ENCODE results near the gene MYB. TPM values are rescaled to one million over a fixed set of nuclear protein-coding genes. Genes with fewer than 3 reads are reported as not detected.

The MYB gene
- total RNA-seq, 1 experiment from 2014 or later, result 3.7 TPM

- Histone ChIP-seq H3K9ac (ENCODE audit: low read length) (no peak overlapping the region), H3K4me1 (ENCODE audit: control insufficient read depth in 1 of 2, insufficient read depth in 2 of 2, low read length in 2 of 2) (peaks cover 0 to 1% of the 10 kb centered on the region in 2 experiments; a peak in 1 of 4 replicates), H3K27me3 (ENCODE audit: insufficient read depth, low read length) (no peaks in the 10 kb centered on the region), H3K79me2 (ENCODE audit: insufficient read depth, low read length) (no peaks in the 10 kb centered on the region), H3K9me2 (ENCODE audit: insufficient read depth) (no peaks in the 10 kb centered on the region), H3K4me2 (ENCODE audit: low read length) (no peak overlapping the region), H3K9me3 (ENCODE audit: control insufficient read depth in 1 of 2, insufficient read depth in 1 of 2, low read depth in 1 of 2, low read length in 2 of 2) (no peaks in the 10 kb centered on the region), H3K4me3 (replicated peaks in 1 of 2; ENCODE audit: low read depth in 1 of 2, low read length in 2 of 2) (no peak overlapping the region), H3K27ac (ENCODE audit: low read depth, low read length) (no peak overlapping the region), H4K20me1 (ENCODE audit: insufficient read depth) (no peaks in the 10 kb centered on the region), H2AFZ (ENCODE audit: low read depth, low read length, poor library complexity, severe bottlenecking) (no peak overlapping the region), H3K36me3 (ENCODE audit: control insufficient read depth in 1 of 2, insufficient read depth in 2 of 2, low read length in 2 of 2) (no peaks in the 10 kb centered on the region)
- DNase-seq (ENCODE audit: low read depth, low spot score) (no peak), ATAC-seq (no peak)
- intact Hi-C loops (cut with micrococcal nuclease), result no loop called here
- RAD21 ChIA-PET (ENCODE audit: low non-redundant PET in 1 of 2, low total read pairs in 2 of 2, uncharacterized antibody in 2 of 2, unreplicated experiment in 2 of 2), result no interaction called here
- TF ChIP-seq CEBPB (IDR thresholded peaks at IDR 0.05; ENCODE audit: low read depth) (no peak), TCF7L2 (IDR thresholded peaks at IDR 0.05; ENCODE audit: borderline replicate concordance, extremely low read depth, insufficient read depth, insufficient read length) (no peak), ELF1 (IDR thresholded peaks at IDR 0.05; ENCODE audit: borderline replicate concordance, low read depth) (no peak), JUND (IDR thresholded peaks at IDR 0.05) (no peak), SRF (IDR thresholded peaks at IDR 0.05; ENCODE audit: low read depth) (no peak), YY1 (IDR thresholded peaks at IDR 0.05; ENCODE audit: extremely low read depth, insufficient replicate concordance, low read depth, low read length) (no peak), EZH2 (IDR thresholded peaks at IDR 0.05) (no peak), SIN3A (IDR thresholded peaks at IDR 0.05; ENCODE audit: low read depth) (no peak), EGR1 (IDR thresholded peaks at IDR 0.05; ENCODE audit: low read depth) (no peak), RAD21 (IDR thresholded peaks at IDR 0.05; ENCODE audit: low read depth) (no peak), FOSL1 (IDR thresholded peaks at IDR 0.05; ENCODE audit: low read depth) (no peak), ZBTB33 (IDR thresholded peaks at IDR 0.05; ENCODE audit: extremely low read depth, insufficient replicate concordance, low read length) (no peak)
- TF ChIP-seq, protein P1, sequence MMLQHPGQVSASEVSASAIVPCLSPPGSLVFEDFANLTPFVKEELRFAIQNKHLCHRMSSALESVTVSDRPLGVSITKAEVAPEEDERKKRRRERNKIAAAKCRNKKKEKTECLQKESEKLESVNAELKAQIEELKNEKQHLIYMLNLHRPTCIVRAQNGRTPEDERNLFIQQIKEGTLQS (IDR thresholded peaks at IDR 0.05), result no peak
- TF ChIP-seq, protein P2, sequence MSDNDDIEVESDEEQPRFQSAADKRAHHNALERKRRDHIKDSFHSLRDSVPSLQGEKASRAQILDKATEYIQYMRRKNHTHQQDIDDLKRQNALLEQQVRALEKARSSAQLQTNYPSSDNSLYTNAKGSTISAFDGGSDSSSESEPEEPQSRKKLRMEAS (IDR thresholded peaks at IDR 0.05), result no peak
- TF ChIP-seq, protein P3, sequence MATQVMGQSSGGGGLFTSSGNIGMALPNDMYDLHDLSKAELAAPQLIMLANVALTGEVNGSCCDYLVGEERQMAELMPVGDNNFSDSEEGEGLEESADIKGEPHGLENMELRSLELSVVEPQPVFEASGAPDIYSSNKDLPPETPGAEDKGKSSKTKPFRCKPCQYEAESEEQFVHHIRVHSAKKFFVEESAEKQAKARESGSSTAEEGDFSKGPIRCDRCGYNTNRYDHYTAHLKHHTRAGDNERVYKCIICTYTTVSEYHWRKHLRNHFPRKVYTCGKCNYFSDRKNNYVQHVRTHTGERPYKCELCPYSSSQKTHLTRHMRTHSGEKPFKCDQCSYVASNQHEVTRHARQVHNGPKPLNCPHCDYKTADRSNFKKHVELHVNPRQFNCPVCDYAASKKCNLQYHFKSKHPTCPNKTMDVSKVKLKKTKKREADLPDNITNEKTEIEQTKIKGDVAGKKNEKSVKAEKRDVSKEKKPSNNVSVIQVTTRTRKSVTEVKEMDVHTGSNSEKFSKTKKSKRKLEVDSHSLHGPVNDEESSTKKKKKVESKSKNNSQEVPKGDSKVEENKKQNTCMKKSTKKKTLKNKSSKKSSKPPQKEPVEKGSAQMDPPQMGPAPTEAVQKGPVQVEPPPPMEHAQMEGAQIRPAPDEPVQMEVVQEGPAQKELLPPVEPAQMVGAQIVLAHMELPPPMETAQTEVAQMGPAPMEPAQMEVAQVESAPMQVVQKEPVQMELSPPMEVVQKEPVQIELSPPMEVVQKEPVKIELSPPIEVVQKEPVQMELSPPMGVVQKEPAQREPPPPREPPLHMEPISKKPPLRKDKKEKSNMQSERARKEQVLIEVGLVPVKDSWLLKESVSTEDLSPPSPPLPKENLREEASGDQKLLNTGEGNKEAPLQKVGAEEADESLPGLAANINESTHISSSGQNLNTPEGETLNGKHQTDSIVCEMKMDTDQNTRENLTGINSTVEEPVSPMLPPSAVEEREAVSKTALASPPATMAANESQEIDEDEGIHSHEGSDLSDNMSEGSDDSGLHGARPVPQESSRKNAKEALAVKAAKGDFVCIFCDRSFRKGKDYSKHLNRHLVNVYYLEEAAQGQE (IDR thresholded peaks at IDR 0.05; ENCODE audit: low read depth), result no peak
- TF ChIP-seq, protein P4, sequence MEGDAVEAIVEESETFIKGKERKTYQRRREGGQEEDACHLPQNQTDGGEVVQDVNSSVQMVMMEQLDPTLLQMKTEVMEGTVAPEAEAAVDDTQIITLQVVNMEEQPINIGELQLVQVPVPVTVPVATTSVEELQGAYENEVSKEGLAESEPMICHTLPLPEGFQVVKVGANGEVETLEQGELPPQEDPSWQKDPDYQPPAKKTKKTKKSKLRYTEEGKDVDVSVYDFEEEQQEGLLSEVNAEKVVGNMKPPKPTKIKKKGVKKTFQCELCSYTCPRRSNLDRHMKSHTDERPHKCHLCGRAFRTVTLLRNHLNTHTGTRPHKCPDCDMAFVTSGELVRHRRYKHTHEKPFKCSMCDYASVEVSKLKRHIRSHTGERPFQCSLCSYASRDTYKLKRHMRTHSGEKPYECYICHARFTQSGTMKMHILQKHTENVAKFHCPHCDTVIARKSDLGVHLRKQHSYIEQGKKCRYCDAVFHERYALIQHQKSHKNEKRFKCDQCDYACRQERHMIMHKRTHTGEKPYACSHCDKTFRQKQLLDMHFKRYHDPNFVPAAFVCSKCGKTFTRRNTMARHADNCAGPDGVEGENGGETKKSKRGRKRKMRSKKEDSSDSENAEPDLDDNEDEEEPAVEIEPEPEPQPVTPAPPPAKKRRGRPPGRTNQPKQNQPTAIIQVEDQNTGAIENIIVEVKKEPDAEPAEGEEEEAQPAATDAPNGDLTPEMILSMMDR (IDR thresholded peaks at IDR 0.05 in 2 of 3, conservative IDR thresholded peaks at IDR 0.05 in 1 of 3; ENCODE audit: borderline replicate concordance in 1 of 3, insufficient read depth in 1 of 3, low read depth in 2 of 3, low read length in 2 of 3), result no peak
- BruUV-seq (replicated peaks), result no TSS peak
- CTCF ChIA-PET, result no interaction called here
- POLR2A ChIA-PET, result no interaction called here
Observed at GRCh38 chr6:135189344-135189743, 8.2 kb downstream of the MYB start.
